ENCODE results near the gene EXO5. TPM values are rescaled to one million over a fixed set of nuclear protein-coding genes. Genes with fewer than 3 reads are reported as not detected.
A peak's percentile ranks its signal among the peaks of the same experiment; 100 is the strongest.

The EXO5 gene
- total and polyA plus RNA-seq, 2 of the 4 experiments (the other 2 are of a cell fraction), result 7.8 to 11.1 TPM

DNA sequence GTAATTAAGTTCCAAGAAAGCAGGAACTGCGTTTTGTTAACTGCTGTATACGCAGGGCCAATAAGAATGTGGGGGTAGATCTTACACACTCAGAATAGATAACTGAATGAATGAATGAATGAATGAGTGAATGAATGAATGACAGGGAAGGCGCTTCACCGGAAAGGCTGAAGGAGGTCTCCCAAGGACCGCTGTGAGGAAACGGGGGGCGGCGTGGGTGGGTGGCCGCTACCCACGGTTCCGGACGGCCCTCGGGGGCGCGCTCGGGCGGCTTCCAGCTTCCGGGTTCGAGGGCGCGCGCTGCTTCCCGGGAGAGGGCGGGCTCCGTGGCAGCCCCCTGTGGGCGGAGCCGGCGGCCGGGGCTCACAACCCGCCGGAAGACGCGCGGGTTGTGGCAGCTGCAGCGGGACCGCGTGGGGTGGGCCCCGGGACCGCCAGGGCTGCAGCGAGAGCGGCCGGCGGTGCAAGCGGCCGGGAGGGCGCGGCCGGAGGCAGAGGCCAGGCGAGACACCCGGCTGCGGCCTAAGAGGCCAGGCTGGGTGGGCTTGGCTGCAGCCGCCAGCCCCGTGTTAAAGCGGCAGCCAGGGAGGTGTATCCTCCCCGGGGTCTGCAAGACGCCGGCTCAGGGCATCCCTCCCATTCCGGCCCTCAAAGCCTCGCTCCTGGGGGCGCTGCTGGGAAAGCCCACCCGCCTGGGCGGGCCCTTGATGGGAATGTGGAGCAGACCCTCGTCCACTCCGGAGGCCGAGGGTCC is 31.5 kb upstream of the EXO5 start, which contains the start of gene ZFP69:
ZFP69 (plus strand) TSS at position 367 of the 754 bp plus-strand sequence. CDS start 2,072 bp downstream, outside the sequence.
- Histone ChIP-seq H3K79me1 (ENCODE audit: low read depth in 1 of 2, low read length in 2 of 2) (peaks cover 0 to 11% of the 10 kb centered on the region in 2 experiments; a peak in 2 of 4 replicates), H3K14ac (replicated peaks; ENCODE audit: low read depth, low read length) (peak within 1 kb of the TSS; percentile 90), H3K9me3 (ENCODE audit: control insufficient read depth, insufficient read depth, low read length) (peaks cover 18% of the 10 kb centered on the region), H2AK5ac (ENCODE audit: low read depth, low read length) (no peak within 1 kb of the TSS), H2BK5ac (ENCODE audit: low read depth, low read length, poor library complexity, severe bottlenecking) (peak within 1 kb of the TSS; percentile 21), H3K18ac (ENCODE audit: low read depth, low read length) (peak within 1 kb of the TSS; percentile 86), H4K5ac (ENCODE audit: low read depth, low read length) (peak within 1 kb of the TSS; percentile 98), H3K23ac (ENCODE audit: low read depth, low read length) (peak within 1 kb of the TSS; percentile 79), H3K27me3 (ENCODE audit: control insufficient read depth, insufficient read depth, low read length) (no peaks in the 10 kb centered on the region), H2BK20ac (ENCODE audit: low read depth, low read length) (no peak within 1 kb of the TSS), H3K4me3 (ENCODE audit: insufficient read depth, low read depth, low read length) (peak within 1 kb of the TSS; percentile 98), H3K27ac (ENCODE audit: insufficient read depth, low read length) (peak within 1 kb of the TSS; percentile 84), H3K4ac (ENCODE audit: low read depth, low read length) (peak within 1 kb of the TSS; percentile 64), H3K56ac (ENCODE audit: extremely low read depth, insufficient read depth, low read length) (peak within 1 kb of the TSS; percentile 50), H2AK9ac (replicated peaks; ENCODE audit: low read depth, low read length, poor library complexity) (peak within 1 kb of the TSS; percentile 63), H2BK120ac (ENCODE audit: low read depth, low read length) (peak within 1 kb of the TSS; percentile 28), H3K9me1 (ENCODE audit: insufficient read depth, low read length) (no peaks in the 10 kb centered on the region; the same call in 1 of the 2 replicates), H4K20me1 (ENCODE audit: insufficient read depth, low read length) (no peaks in the 10 kb centered on the region), H3K36me3 (ENCODE audit: control insufficient read depth, insufficient read depth, low read length) (peaks cover 2% of the 10 kb centered on the region), H4K91ac (ENCODE audit: insufficient read depth, low read depth, low read length) (peak within 1 kb of the TSS; percentile 81; the same call in 1 of the 2 replicates), H4K8ac (ENCODE audit: low read depth in 2 of 2, low read length in 2 of 2) (peak within 1 kb of the TSS; percentile 83 to 99), H2BK15ac (ENCODE audit: low read depth, low read length) (0 out of 3 replicates have a peak within 1 kb of the TSS, but pooled peaks have one; percentile 23), H3K4me1 (ENCODE audit: control insufficient read depth, insufficient read depth, low read length) (0 out of 2 replicates have a peak, but pooled peaks cover 2% of the 10 kb centered on the region), H3K4me2 (ENCODE audit: low read depth, low read length) (peak within 1 kb of the TSS; percentile 89), H2AFZ (replicated peaks; ENCODE audit: low read length, poor library complexity) (peak within 1 kb of the TSS; percentile 88), H3K9ac (ENCODE audit: low read depth, low read length) (peak within 1 kb of the TSS; percentile 96)
- TF ChIP-seq MAZ (IDR thresholded peaks at IDR 0.05; ENCODE audit: borderline replicate concordance, low read depth, low read length), result peak; percentile 25; the same call in 1 of the 2 replicates
- TF ChIP-seq, protein P1, sequence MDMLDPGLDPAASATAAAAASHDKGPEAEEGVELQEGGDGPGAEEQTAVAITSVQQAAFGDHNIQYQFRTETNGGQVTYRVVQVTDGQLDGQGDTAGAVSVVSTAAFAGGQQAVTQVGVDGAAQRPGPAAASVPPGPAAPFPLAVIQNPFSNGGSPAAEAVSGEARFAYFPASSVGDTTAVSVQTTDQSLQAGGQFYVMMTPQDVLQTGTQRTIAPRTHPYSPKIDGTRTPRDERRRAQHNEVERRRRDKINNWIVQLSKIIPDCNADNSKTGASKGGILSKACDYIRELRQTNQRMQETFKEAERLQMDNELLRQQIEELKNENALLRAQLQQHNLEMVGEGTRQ (IDR thresholded peaks at IDR 0.05; ENCODE audit: low read depth, low read length), result no peak
- TF ChIP-seq MXI1 (IDR thresholded peaks at IDR 0.05; ENCODE audit: borderline replicate concordance, low read depth, low read length), result peak; percentile 65; the same call in 1 of the 2 replicates
- ATAC-seq (ENCODE audit: low read depth) (peak; percentile 97), DNase-seq (peak; percentile 51)
- no TSS peak for BruUV-seq (replicated peaks)
- CTCF ChIA-PET, result interaction anchor here (0.5 kb wide), 1 partner anchor 271 kb away, joined by 3 read pairs; no protein-coding TSS in a partner anchor
- in situ Hi-C loops (cut with MboI; ENCODE audit: low sequenced_read_pairs) (no loop called here), intact Hi-C loops (cut with micrococcal nuclease) (no loop called here), dilution Hi-C loops (cut with HindIII; ENCODE audit: low sequenced_read_pairs, unreplicated experiment) (no loop called here)
- WGBS, 2 experiments (ENCODE audit: extremely low coverage in 2 of 2, insufficient read length in 1 of 2), result 1% methylated on average over 37 of the region's 65 CpGs; no CpG with 5 or more reads in 1 of the 2 experiments
- POLR2A ChIA-PET (ENCODE audit: unreplicated experiment), result no interaction called here

All from IMR-90 (cell line).